ENCODE results near the gene FAM50B.

Gene FAM50B

GRCh38 chr6:3820563-3820962 is 28.6 kb upstream of the FAM50B start:
- DNase-seq, result no peak

GRCh38 chr6:3822747-3823445 is 26.3 kb upstream of the FAM50B start:
- no peak for DNase-seq

- DNase-seq, result no peak
Observed at GRCh38 chr6:3823671-3824070, 25.5 kb upstream of the FAM50B start.

GRCh38 chr6:3825331-3825831 is 23.8 kb upstream of the FAM50B start:
- no peak for DNase-seq

GRCh38 chr6:3825851-3826581 is 23.2 kb upstream of the FAM50B start:
- DNase-seq, result no peak

- no peak for DNase-seq
Observed at GRCh38 chr6:3829285-3829684, 19.9 kb upstream of the FAM50B start.

GRCh38 chr6:3830806-3831205 is 18.4 kb upstream of the FAM50B start:
- DNase-seq, result no peak

GRCh38 chr6:3831761-3832530 is 17.2 kb upstream of the FAM50B start:
- no peak for DNase-seq

GRCh38 chr6:3835055-3835731 is 14.0 kb upstream of the FAM50B start:
- DNase-seq, result no peak

- no peak for DNase-seq
Observed at GRCh38 chr6:3835785-3836184, 13.4 kb upstream of the FAM50B start.

- DNase-seq, result no peak
Observed at GRCh38 chr6:3836566-3836965, 12.6 kb upstream of the FAM50B start.

- no peak for DNase-seq
Observed at GRCh38 chr6:3837781-3838180, 11.4 kb upstream of the FAM50B start.

- no peak for DNase-seq
Observed at GRCh38 chr6:3838992-3839867, 9.9 kb upstream of the FAM50B start.

- DNase-seq, result no peak
Observed at GRCh38 chr6:3841066-3841454, 8.1 kb upstream of the FAM50B start.

- no peak for DNase-seq
Observed at GRCh38 chr6:3841711-3842565, 7.2 kb upstream of the FAM50B start.

GRCh38 chr6:3843379-3844096 is 5.6 kb upstream of the FAM50B start:
- no peak for DNase-seq

- DNase-seq, result no peak
Observed at GRCh38 chr6:3844097-3844463, 5.1 kb upstream of the FAM50B start.

GRCh38 chr6:3847521-3847920 is 1.7 kb upstream of the FAM50B start:
- no peak for DNase-seq

- no peak for DNase-seq
Observed at GRCh38 chr6:3848380-3848779, 793 bp upstream of the FAM50B start.

GRCh38 chr6:3849681-3850450 is 693 bp downstream of the FAM50B start:
- no peak for DNase-seq
